CD4-positive, alpha-beta T cell treated with Interleukin-10 for 1 hour (primary cell): Measurements from ENCODE around the gene PCSK6.

Source experiments
- DNase-seq: peaks from one replicate; pipeline ENCODE4 v3.0.0-alpha.2; 2020

PCSK6 gene

DNA sequence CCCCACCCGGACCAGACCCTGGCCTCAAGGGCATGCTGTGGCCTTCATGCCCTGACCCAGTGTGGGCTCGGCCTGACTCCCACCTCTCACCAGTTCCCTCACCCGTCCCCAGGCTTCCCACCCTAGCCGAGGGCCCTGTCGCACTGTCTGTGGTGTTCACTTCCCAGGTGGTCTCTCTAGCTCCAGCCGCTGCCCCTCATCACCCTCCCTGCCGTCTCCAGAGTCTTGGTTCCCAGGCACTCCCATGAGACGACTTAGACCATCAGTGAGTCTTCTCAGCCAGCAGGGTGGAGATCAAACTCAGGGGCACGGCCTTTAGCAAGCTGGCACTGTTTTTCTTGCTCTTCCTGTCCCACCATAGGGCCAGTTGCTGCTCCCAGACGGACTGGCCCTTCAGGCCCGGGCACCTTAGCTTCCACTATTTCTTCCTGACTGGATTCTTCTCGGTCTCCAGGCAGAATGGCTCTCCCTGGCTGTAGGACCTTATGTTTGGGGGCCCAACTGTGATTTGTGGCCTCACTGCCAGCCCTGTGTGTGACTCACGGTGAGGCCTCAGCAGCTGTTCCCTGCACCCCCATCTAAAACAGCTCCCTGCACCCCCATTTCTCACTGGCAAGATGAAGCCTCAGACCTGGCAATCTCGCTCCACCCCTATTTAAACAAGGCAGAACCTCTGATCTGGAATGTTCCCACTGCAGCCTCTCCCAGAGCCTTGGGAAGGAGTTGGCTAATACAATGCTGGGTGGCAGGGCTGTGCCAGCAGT, 9.4 kb upstream of the PCSK6 start:
- DNase-seq, result no peak

DNA sequence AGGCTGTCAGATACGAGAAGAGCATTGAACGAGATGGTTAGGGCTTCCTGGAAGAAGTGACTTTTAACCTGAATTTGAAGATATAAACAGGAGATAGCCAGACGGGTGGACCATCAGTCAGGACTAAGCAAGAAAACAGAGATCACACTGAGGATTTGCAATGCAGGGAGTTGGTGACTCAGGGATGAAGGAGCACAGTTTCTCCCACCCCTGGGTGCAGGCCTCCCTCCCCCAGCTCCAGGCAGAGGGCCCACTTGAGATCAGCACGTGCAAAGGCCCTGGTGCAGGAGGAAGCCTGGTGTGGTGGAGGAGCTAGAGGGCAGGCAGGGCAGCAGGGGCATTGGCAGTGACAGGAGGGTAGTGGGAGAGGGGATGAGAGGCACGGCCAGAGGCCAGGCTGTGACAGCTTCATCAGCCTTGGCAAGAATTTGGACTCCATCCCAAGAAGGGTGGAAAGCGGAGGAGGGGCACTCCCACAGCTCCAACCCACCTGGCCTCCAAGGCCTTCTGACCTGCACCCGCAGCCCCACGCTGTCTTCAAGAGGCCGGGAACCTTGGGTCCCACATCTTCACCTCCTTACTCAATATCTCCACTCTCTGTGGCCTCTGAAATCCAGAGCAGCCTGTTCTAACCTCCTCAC, 8.7 kb upstream of the PCSK6 start:
- no peak for DNase-seq

DNA sequence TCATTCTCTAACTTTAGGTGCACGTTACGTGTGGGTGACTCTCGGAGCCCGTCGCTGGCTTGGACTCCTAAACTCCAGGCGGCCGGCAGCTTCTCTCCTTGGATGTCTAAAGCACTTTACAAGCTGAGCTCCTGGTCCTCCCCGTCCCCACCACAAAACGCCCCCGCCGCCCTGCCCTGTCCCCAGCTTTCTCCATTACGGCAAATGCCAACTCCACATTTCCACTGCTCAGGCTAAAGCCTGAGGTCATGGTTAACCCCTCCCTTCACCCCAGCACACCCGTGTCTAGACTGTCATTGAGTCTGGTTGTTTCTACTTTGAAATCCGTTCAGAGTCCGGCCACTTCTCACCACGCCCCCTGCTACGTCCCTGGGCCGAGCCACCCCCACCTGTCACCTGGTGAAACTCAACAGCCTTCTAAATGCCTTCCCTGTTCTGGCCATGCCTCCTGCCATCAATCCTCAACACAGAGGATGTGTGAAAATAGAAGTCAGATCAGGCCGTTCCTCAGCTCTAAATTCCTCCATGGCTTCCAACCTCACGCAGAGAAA, 8.1 kb upstream of the PCSK6 start:
- no peak for DNase-seq

DNA sequence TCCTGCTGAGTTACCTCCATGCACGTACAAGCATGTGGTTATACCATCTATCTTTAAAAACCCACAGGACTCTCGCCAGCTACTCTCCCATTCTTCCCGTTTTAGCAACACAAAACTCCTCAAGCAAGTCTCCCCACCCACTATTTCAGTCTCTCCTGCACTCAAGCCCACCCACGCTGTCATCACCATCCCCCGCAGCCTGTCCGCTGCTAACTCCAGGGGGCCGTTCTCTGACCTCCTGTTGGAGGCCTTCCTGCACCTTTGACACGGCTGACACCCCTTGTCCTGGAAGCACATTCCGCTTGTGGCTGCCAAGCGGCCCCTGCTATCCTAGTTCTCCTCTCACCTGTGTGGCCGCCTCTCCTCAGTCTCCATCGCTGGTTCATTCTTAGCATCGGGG, 7.5 kb upstream of the PCSK6 start:
- no peak for DNase-seq

DNA sequence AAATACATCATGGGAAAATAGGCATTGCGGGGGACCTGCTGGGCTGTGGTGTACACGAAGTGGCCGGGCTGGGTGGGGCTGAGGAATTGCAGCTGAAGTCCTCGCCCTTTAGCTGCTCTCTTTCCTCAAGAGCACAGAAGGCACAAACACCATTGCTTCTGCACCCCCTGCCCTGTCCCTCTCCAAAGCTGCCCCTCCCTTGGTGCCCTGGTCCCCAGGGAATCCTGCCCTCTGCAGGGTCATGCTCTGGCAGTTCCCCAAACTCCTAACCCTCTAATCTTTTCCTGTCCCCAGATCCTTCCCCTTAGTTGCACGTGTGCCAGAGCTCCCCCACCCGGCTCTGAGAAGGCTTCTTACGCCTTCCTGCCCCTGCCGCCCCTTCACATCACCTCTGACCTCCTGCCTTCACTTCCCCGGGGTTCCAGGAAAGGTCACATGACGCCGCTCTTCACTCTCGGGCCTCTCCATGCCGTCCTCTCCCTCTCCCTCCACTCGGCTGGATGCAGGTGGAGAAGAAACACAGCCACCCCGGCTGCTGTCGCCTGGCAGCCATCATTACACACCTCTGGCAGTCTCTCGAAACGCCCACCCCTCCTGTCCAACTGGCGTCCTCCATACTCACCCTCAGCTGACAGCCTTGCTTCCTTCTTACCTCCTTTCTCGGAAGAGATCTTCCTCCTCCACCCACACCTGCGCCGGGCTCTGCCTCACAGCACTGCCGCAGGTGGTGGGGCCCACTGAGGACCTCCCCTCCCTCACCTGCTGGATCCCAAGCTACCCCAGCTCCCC, 6.9 kb upstream of the PCSK6 start:
- DNase-seq, result no peak

DNA sequence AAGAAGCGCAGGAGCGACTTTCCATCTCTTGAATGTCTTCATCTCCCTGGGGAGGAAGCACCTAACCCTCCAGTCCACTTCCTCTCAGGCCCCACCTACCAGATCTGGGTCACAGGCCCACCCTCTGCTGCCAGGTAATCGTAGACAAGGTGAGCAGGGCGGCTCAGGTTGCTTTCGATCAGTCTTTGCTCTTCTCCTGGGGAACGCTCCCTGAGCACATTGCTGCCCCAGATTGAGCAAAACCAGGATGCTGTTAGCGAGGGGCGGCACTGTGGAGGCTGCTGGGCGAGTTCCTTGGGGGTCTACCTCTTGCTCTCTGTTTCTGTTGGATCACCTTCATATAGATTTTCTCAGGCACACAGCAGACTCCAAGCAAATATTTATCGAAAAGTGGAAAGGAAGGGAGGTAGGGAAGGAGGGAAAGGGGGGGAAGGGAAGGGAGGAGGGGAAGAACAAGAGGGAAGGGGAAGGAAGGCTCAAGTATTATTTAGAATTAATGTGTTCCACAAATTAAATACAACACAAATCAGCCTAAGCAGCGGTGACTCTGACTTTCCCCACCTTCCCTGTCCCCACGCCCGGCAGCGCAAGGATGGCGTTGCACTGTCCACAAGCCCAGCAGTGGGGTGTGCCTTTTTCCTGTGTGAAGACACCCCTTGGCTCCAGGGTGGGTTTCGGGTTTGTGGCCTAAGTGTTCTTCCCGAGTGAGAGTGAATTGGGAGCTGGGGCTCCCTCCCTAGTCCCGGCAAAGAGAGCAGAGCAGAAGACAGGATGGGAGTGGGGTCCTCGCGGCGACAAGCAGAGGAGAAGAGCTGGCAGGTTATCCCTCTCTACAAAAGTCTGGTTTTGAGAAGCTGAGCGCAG, 6.1 kb upstream of the PCSK6 start:
- DNase-seq, result no peak

DNA sequence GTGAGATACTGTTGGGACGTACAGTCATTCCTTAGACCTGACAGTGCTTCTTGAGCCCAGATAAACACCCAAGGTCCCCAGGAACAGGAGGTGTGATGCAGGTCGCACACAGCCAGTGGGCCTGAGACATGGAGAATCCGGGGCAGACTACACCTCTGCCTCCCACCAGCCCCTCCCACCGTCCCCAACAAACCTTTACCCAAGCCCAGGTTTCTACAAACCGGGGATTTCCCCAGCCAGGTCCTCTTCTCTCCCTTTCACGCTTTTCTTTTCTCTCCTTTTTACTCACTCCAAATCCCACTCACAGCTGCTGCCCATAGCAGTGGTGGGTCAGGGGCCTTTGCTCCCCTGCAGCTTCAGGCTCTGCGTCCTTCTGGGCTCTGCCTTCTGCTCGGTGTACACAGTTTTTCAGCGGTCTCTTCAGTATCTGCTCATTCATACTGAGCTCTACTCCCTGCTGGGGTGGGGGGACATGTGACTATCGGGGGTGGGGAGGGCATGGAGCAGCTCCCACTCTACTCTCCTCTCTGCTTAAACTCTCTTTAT, 4.8 kb upstream of the PCSK6 start:
- DNase-seq, result no peak

DNA sequence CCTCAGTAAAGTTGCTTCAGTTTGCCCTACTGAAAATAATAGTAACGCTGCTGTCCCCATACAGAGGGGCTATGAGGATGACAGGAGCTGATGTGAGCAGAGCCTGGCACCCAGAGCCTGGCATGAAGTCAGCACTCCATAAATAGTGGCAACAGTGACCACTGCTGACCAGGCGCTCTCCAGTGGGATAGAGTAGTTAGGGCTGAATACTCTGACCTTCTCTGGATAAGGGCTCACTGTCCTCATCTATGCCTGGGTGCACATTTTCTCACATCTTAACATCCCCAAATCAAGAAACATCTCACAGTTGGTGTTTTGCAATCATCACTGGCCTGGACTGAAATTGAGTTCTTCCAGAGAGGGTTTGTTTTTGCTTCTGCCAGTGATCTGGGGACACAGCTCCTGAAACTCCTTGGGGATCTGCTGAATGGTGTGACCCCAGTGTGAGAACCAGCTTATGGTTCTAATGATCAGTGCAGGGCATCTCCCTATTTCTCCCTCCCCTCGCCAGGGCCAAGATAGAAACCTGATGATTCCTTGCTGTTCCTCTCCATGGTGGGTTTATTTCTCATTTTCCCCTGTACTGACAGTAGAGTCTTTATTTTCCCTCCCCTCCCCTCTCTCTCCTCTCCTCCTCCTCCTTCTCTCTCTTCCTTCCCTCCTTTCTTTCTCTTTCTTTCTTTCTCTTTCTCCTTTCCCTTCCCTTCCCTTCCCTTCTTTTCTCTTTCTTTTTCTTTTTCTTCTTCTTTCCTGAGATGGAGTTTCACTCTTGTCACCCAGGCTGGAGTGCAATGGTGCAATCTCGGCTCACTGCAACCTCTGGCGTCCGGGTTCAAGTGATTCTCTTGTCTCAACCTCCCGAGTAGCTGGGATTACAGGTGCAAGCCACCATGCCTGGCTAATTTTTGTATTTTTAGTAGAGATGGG, 3.5 kb upstream of the PCSK6 start:
- DNase-seq, result no peak

DNA sequence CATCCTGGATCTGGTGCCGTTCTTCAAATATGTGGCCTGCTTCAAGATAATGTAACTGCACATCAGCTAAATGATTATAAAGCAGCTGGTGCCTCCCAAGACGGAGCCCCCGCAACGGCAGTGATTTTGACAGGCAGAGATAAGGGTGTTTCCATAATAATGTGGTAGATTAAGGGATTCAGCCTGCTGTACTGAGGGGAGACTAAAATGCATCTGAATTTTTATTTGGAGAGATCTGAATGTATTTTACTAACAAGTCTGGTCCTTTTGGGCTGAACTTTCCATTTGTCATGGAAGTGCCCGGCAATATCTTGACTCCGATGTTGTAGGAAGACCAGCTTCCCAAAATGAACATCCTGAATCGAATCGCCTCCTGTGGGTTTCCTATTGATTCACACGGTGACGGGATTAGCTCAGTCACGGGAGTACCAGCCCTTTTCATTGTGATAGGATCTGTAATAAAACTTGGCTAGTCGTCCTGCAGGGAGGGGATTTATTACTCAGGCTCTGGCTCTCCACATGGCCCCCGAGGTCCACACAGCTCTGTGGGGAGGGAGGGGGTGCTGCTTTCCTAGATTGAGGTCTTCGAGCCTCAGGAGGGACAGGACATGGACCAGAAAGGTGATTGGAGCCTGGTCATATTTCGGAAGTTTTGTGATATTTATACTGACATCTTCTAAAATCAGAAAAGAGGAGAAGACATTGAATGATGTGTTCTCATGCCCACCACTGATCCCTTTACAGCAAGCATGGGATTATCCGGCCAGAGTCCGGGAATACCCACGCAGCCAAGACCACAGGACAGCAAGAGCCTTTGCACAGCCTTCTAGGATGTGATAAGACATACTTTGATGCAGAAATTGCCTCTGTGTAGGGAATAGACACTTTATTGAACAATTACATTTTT, 2.5 kb upstream of the PCSK6 start:
- DNase-seq, result no peak

DNA sequence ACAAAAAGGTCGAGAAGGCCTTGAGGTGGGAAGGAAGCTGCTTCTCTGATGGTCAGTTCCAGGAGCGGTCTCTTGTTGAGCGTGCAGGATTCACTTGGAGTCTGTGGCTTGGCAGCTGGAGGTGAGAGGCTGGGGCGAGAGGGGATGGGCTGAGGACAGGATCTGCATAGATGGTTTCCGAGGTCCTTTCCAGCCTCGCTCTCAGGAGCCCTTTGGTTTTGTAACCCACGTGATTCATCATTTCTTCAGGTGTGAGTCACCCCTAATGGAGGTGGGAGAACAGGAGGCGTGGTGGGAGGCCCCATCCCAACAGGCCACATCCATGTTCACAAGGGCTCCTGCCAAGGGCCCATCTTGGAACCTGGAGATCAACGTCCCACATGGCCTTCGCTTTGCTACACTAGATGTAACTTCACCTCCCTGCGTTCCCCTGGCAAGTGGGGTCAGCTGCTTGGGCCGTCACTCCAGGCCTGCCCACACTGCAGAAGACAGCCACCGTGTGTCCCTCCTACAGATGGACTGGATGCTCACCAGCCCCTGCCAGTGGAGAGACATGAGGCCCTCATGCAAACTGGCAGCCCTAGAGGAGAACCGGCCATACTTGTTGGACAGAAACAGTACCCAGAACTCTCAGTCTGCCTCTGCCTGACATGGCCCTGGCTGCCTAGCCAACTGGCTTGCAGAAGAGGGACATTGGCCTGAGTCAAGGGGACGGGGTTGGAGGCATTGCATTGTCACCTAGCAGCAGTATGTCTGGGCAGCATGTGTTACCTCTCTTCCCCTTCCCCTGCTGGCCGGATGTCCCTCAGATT, 1.6 kb upstream of the PCSK6 start:
- DNase-seq, result no peak

DNA sequence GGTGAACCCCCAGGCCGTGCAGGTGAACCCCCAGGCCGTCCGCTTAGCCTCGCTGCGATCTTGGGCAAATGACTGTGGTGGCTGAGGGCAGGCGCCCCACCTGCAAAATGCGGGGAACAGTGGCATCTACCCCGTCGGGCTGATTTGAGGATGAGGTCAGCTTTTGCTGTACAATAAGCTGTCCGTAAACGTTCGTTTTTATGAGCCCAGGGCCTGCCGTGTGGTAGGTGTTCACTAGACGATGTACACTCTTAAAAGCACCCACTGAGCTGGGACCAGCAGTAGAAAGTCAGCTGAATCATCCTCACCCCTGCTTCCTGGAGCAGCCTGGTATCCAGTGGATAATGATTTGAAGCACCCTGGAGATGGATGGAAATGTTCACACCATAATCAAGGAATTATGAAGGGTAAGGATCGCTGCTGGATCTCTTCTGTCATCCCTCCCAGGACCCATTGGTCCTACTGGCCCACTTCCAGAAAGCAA, 943 bp upstream of the PCSK6 start:
- DNase-seq, result no peak

DNA sequence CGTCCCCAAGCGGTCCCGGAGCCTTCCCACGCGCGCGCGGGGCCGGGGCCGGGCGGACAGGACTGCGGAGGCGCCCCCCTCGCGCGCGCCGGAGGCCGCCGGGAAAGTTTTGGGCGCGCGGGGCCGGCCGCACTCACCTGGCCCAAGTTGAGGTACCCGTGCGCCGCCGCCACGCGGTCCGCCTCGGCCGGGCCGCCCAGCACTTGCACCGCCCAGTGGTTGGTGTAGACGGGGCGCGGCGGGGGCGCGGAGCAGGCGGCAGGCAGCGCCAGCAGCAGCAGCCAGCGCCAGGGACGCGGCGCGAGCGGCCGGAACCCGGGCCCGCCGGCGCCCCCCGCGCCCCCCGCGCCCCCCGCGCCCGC, 289 bp downstream of the PCSK6 start:
- DNase-seq, result no peak

DNA sequence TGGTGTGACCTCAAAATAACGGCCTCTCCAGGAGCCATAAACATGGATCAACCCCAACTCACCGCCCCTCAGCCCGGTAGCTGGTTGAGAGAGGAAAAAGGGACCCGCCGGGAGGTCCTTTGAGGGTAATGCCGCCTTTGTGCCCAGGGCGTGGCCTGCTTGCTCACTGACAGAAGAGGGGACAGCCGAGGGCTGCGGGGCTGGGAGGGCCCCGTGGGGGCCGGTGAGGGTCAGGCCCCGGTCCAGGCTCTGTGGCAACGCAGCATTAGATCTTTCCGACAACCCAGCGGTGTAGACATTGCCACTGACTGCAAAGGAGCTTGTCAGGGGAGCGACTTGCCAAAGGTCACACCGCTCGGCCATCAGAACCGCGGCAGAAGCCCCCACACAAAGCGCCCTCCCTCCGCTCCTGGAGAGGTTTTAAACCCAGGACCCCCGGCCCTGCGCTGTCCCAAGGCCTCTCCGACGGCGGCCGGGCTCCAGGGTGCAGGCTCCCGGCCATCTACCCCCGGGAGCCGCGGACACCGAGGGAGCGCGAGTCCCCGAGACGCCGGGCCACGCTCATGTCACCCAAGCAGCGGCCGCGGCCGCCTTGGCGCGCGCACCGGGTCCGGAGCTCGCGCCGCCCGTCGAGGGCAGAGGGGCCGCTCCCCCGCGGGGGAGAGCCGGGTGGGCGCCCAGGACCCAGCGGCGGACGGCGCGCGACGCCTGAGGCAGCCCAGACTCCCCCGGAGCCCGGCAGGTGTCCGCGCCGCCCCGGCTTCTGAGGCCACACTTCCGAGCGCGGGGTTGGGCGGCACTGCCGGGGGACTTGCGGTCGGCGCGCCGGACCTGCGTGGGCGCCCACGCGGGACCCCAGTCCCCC, 975 bp downstream of the PCSK6 start:
- DNase-seq, result no peak

DNA sequence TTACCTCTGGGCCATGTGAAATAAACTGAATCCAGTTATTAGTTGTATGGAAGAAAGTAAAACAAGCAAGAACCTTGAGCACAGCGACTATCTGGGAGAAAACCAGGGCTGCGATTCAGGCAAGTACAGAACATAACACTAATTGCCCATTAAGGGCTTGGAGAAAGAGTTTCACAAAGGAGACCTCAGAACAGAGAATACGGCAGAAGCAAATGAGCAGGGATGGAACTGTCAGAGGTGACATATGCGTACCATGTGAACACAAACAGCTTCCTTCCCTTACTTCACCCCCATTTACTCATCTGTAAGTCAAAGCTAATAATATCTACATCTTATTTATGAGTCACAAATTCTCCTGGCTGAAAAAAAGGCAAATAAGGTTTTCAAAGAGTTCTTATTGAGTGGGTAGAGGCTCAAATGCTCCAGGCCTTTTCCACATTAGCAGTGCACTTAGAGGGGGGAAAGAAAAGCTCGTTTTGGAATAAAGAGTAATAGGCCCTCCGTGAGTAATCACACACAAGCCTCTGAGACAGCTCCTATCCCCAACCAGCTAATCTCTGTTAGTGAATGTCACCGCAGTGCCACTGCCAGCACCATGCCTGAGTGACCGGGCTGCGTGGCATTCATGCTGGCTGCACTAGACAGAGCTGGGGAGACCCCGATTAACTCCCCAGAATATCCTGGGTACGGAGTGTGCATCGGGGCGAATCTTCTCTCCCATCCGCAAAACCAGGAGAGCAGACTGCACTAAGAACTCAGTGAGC, 2.6 kb downstream of the PCSK6 start:
- DNase-seq, result no peak

DNA sequence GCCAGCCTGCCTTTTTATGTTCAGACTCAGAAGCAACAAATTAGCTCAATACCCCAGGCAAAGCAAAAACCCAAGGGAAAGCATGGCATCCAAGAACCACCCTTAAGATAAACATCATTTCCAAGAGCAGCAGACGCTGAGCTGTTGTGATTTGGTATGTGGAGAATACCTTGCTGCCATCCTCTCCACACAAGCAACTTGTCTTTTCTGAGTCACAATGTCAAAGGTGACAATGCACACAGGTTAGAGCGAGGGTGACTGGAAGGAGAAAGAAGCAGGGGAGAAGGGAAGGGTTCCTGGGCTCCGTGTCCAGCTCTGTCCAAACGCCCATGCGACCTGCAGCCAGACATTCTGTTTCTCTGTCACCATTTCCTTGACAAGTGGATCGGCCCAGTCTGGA, 6.0 kb downstream of the PCSK6 start:
- DNase-seq, result no peak

DNA sequence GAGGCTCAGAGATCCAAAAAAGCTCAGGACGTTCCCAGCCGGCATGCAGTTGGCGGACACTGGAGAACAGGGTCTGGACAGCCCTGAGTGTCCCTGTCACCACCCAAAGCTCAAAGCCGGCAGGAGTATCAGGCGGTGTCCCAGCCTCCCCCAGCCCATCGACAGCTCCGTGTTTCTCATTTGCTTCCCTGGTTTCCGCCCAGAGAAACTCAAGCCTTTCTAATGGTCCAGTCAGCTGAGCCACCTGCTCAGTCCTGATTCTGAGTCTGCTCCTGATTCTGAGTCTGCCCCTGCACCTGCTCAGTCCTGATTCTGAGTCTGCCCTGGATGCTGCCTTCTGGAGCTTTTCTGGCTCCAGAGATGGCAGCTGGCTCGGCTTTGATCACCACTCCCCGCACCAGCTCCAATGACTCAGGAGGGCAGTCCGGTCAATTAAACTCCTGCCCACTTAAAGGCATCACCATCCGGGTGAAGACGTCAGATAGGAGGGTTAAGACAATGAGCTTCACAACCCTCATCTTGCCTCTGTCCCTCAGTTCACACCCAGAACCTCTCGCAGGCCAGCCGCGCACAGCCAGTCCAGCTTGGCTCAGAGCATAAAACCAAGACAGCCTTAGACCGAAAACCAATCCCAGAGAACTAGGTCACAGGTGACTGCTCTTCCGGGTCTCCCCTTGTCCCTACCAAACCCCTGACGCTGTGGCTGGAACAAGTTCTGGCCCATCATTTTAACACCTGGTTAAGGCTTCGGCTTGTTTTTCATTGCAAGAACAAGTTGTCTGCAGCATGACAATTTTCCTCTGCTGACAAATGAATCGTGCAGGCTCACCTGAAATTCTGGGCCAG, 6.8 kb downstream of the PCSK6 start:
- no peak for DNase-seq
